HG03159 (cell line): ENCODE measurements around the gene NECTIN1.

Experiments
- ATAC-seq: cut with Tn5 transposase; IDR thresholded peaks from one replicate; pipeline ENCODE4 v1.9.1; 2021; ENCODE audit warnings: mild to moderate bottlenecking, moderate library complexity; ENCODE audit not compliant: unreplicated experiment

Gene NECTIN1

GRCh38 chr11:119645018-119645417 is 84.0 kb downstream of the NECTIN1 start:
- ATAC-seq: no peak

GRCh38 chr11:119644502-119644901 is 84.5 kb downstream of the NECTIN1 start:
- no peak for ATAC-seq

DNA sequence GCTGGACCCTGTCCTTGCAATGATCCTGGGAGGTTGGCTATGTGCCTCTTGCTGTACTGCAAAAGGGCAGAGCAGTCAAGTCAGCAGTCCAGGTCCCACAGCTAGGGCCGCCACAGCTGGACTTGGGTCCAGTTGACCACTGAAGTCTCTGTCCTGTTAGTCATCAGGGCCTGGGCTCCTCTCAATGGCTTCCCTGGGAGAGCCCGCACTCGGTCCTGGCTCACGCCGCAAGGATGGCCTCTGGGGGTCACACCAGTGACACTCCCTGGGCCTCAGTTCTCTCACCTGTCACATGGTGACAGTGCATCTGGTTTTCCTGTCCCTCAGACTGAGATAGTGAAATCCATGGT is 85.1 kb downstream of the NECTIN1 start:
- ATAC-seq: no peak

DNA sequence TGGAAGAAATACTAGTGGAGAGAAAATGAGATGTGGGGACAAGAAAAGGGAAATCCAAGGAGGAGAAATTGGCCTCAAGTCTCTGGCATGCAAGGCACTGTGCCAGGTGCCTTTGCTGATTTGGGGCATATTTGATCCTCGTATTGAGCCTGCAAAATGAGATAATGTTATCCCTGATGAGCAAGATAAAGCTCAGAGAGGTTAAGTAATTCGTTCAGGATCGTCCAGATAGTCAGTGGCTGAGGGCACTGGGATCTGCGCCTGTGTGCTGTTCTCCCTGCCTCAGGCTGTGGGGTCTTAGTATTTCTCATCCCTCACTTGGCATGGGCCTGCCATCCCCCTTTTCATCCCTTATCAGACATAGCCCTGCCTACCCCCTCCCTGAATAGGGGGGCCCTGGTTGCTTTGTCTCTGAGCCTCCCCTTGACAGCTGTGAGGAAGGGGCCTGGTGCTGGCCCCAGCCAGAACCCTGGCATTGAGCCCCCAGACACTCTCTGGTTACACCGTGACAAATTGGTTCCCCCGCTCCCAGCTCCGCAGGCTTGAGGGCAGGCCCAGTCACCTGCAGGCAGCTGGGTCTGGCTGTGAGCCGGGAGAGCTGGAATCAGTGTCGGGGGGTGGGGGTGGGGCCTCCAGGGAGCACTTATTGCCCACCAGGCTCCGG is 85.7 kb downstream of the NECTIN1 start:
- ATAC-seq: no peak

GRCh38 chr11:119641983-119642745 is 86.8 kb downstream of the NECTIN1 start:
- ATAC-seq: no peak

DNA sequence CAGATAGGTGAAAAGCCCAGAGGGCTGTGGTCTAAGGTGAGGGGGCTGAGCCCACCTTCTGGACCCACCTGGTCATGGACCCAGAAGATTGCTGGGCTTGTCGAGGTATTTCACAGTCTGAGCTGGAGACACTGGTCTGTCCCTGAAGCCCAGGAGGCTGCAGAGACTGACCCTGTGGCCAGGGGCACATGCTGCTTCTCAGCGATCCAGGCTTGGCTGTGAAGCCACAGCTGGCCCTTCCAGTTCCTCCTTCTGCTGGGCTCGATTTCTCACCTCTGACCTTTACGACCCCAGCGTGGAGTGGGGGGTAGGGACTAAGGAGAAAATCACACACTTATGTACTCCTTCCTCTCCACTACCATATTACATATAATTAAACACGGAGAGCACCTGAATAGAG is 88.5 kb downstream of the NECTIN1 start:
- ATAC-seq: no peak

DNA sequence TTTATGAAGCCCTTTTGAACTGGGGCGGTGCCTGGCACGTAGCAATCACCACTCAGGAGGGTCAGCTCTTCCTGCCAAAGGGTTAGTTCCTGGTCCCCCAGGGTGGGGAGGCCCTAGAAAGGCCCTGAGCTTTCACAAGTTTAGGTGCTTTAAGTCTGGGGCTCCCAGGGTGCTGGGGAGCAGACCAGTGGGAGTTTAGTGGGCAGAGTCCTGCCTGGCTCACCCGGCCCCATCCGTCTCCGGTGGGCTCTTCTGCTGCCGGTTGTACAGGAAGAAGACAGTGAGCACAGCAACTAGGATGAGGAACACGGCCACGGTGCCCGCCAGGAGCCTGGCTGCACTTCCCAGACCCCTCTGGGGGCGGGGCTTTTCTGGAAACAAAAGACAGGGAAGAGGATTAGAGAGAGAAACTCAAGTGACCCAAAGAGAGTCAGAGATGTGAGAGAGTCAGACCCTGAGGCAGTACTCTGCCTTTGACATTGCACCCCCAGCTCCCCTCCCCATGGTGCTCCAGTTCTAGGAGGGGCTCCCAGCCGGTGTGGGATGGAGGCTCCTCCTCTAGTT is 89.3 kb downstream of the NECTIN1 start:
- ATAC-seq: no peak

GRCh38 chr11:119638851-119639250 is 90.1 kb downstream of the NECTIN1 start:
- ATAC-seq: no peak

GRCh38 chr11:119637481-119637880 is 91.5 kb downstream of the NECTIN1 start:
- ATAC-seq: no peak

DNA sequence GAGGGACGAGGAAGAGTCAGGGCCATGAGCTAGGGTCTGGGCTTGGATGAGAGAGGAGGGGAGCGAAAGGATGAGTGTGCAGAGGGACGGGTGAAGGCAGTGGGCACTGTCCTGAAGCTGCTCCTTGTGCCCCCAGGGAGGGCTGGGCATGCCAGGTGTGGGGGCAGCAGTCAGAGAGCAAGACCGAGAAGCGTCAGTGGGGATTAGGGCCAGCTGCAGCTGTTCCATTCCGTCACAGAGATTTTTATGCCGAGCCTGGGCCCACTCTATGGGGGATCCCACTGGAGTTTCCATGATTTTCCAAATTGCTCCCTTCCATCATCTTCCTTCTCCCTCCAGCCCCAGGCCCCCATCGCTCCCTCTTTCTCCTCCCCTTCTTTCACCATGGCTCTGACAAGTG is 93.2 kb downstream of the NECTIN1 start:
- no peak for ATAC-seq

- ATAC-seq: no peak
Observed at GRCh38 chr11:119635041-119635740, 93.8 kb downstream of the NECTIN1 start.

DNA sequence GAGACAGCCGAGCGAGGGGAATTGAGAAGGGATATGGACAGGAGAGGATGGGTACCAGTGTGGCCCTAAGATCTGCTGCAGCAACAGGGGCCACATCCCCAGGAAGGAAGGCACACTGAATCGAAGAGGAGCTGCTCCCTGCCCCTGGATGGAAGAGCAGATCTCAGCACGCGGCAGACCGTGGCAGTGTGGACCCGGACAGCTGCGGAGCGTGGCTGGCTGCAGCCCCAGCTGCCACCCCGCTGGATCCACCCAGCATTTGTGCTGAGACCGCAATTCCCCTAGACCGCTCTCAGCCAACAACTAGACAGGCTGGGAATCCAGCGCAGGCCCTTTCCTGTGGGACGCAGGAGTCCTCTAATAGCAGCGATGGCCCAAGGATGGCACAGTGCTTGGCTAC is 94.7 kb downstream of the NECTIN1 start:
- ATAC-seq: no peak

GRCh38 chr11:119629834-119630624 is 99.0 kb downstream of the NECTIN1 start:
- ATAC-seq: no peak

- ATAC-seq: no peak
Observed at GRCh38 chr11:119629085-119629484, 99.9 kb downstream of the NECTIN1 start.

DNA sequence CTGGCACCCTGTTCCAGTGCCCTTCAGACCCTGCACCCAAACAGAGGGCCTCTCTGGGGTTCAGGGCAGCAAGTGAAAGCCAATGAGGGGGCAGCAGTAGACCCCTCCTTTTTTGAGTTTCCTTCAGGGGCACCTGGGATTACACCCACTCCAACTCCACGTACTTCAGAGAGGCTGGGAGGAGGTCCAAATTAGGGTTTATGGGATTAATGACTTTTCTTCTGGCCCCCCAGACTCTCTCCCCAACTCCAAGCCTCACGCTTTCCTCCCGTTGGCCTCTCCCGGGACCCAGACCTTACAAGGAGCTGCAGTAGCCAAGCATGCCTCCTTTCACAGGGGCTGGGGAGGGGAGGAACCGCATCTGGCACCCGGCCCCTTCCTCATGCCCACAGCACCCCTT is 101.7 kb downstream of the NECTIN1 start:
- ATAC-seq: no peak

- no peak for ATAC-seq
Observed at GRCh38 chr11:119626871-119627270, 102.1 kb downstream of the NECTIN1 start.

GRCh38 chr11:119626197-119626841 is 102.7 kb downstream of the NECTIN1 start:
- ATAC-seq: no peak

DNA sequence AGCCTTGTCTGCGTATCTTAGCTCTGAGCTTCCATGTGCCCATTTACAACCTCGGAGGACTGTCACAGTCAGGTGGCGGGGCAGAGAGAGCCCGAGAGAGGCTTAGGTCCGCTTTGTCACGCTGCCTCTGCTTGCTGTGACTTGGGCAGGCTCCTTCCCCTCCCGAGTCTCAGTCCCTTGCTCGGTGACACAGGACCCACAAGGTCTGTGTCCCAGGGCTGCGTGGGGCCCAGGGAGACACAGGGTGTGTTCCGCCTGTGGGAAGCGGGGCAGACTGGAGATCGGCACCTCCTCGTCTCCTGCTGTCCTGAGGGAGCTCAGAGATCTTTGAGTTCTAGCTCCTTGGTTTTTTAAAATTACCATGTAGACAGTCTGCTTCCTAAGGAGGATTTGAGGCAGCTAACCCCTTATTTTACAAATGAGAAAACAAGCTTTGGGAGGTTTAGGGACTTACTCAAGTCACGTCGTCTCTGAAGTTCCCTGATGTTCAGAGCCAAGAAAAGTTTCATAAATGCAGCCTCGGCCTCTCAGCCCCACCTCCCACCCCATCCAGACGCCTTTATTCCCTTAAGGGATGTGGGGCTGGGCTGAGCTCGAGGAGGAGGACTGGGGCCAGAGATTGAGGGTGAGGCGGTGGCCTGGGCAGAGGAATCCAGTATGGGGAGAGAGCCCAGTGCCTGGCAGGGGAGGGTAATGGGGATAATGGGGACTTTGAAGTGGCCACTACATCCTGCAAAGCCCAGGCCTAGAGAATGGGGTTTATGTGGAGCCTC is 103.6 kb downstream of the NECTIN1 start:
- ATAC-seq: no peak

DNA sequence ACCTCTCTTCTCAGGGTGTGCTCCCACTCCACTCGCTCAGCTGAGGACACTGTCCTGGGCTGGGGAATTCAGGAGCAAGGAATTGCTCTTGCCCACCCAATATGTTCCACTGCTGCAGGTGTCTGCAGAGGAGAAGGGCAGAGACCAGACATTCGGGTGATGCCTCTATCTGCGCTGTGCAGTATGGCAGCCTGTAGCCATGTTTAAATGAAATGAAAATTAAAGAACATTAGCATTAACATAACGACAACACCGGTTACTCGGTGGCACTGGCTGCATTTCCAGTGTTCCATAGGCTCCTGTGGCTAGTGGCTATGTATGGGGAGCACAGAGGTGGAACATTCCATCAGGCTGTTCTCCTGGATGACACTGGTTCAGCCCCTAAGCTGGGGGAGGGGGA is 104.4 kb downstream of the NECTIN1 start:
- no peak for ATAC-seq
